GM10847 (cell line): ENCODE results near the gene LY6G6C.

Source experiments
- POLR2A ChIP-seq: IDR thresholded peaks from 2 replicates; pipeline ENCODE4 v1.6.1; 2011; ENCODE audit not compliant: insufficient read length; ENCODE audit errors: extremely low read depth

Gene LY6G6C

GRCh38 chr6:31734247-31734820 lies 12.8 kb upstream of the LY6G6C start:
- no peak for TF ChIP-seq POLR2A

GRCh38 chr6:31733734-31734133 lies 12.2 kb upstream of the LY6G6C start:
- no peak for TF ChIP-seq POLR2A

- no peak for TF ChIP-seq POLR2A
Measured at GRCh38 chr6:31732029-31732428, 10.5 kb upstream of the LY6G6C start.

GRCh38 chr6:31730631-31731086 lies 9.1 kb upstream of the LY6G6C start:
- TF ChIP-seq POLR2A = no peak

GRCh38 chr6:31729979-31730630 lies 8.6 kb upstream of the LY6G6C start:
- peak; percentile 31 for TF ChIP-seq POLR2A

- no peak for TF ChIP-seq POLR2A
Measured at GRCh38 chr6:31729515-31729978, 8.0 kb upstream of the LY6G6C start.

- TF ChIP-seq POLR2A = no peak
Measured at GRCh38 chr6:31728767-31729514, 7.4 kb upstream of the LY6G6C start, which contains the start of gene DDAH2. DDAH2 (minus strand) TSS chr6:31729299; CDS start chr6:31729161, 138 bp downstream.

- no peak for TF ChIP-seq POLR2A
Measured at GRCh38 chr6:31727717-31728671, 6.4 kb upstream of the LY6G6C start.

- no peak for TF ChIP-seq POLR2A
Measured at GRCh38 chr6:31727034-31727716, 5.6 kb upstream of the LY6G6C start.

- TF ChIP-seq POLR2A = no peak
Measured at GRCh38 chr6:31725502-31726350, 4.2 kb upstream of the LY6G6C start.

GRCh38 chr6:31723980-31724691 lies 2.6 kb upstream of the LY6G6C start:
- TF ChIP-seq POLR2A = no peak

- no peak for TF ChIP-seq POLR2A
Measured at GRCh38 chr6:31723245-31723979, 1.9 kb upstream of the LY6G6C start, which contains the start of gene MPIG6B. MPIG6B (plus strand) TSS chr6:31723373; CDS start chr6:31723384, 11 bp downstream.
